Measurements from ENCODE around the gene ZBTB18.

GRCh38 chr1:244100276-244100675 lies 49.2 kb downstream of the ZBTB18 start:
- no peak for TF ChIP-seq POLR2A (IDR thresholded peaks at IDR 0.05)
- TF ChIP-seq, protein P1, sequence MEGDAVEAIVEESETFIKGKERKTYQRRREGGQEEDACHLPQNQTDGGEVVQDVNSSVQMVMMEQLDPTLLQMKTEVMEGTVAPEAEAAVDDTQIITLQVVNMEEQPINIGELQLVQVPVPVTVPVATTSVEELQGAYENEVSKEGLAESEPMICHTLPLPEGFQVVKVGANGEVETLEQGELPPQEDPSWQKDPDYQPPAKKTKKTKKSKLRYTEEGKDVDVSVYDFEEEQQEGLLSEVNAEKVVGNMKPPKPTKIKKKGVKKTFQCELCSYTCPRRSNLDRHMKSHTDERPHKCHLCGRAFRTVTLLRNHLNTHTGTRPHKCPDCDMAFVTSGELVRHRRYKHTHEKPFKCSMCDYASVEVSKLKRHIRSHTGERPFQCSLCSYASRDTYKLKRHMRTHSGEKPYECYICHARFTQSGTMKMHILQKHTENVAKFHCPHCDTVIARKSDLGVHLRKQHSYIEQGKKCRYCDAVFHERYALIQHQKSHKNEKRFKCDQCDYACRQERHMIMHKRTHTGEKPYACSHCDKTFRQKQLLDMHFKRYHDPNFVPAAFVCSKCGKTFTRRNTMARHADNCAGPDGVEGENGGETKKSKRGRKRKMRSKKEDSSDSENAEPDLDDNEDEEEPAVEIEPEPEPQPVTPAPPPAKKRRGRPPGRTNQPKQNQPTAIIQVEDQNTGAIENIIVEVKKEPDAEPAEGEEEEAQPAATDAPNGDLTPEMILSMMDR (IDR thresholded peaks at IDR 0.05) = no peak
- no peak for TF ChIP-seq POLR2AphosphoS5 (IDR thresholded peaks at IDR 0.05)
